Measurements from ENCODE around the gene NCOA3.
A peak's percentile ranks its signal among the peaks of the same experiment; 100 is the strongest.
"Not testable (repeated sequence)": the region's sequence is repeated elsewhere in the genome, so short reads cannot be mapped to it uniquely, and the experiment has no call there.

The NCOA3 gene

GRCh38 chr20:47492284-47492683 is 9.4 kb upstream of the NCOA3 start:
- Histone ChIP-seq H2AFZ (ENCODE audit: low read length) (no peak overlapping the region), H3K36me3 (ENCODE audit: insufficient read depth, low read length) (no peaks in the 10 kb centered on the region), H3K9me2 (ENCODE audit: low read depth, low read length) (no peaks in the 10 kb centered on the region), H3K9me3 (ENCODE audit: low read length) (no peaks in the 10 kb centered on the region), H3F3A (ENCODE audit: insufficient read depth, low read length) (peaks cover 18% of the 10 kb centered on the region), H3K4me2 (ENCODE audit: low read length) (no peak overlapping the region), H4K20me1 (ENCODE audit: insufficient read depth, low read length) (no peaks in the 10 kb centered on the region), H3K27ac (ENCODE audit: low read depth, low read length, poor library complexity, severe bottlenecking) (peak overlapping the region; percentile 100), H3K4me1 (ENCODE audit: insufficient read depth, low read length, severe bottlenecking) (peaks cover 82% of the 10 kb centered on the region), H3K4me3 (ENCODE audit: low read depth, low read length, poor library complexity, severe bottlenecking) (no peak overlapping the region), H3K79me2 (ENCODE audit: insufficient read depth, low read length) (no peaks in the 10 kb centered on the region), H3K27me3 (ENCODE audit: insufficient read depth, low read length) (no peaks in the 10 kb centered on the region), H3K9ac (ENCODE audit: low read length) (no peak overlapping the region)
- no peak for TF ChIP-seq EZH2 (IDR thresholded peaks at IDR 0.05; ENCODE audit: borderline replicate concordance, low read length)
- TF ChIP-seq, protein P1, sequence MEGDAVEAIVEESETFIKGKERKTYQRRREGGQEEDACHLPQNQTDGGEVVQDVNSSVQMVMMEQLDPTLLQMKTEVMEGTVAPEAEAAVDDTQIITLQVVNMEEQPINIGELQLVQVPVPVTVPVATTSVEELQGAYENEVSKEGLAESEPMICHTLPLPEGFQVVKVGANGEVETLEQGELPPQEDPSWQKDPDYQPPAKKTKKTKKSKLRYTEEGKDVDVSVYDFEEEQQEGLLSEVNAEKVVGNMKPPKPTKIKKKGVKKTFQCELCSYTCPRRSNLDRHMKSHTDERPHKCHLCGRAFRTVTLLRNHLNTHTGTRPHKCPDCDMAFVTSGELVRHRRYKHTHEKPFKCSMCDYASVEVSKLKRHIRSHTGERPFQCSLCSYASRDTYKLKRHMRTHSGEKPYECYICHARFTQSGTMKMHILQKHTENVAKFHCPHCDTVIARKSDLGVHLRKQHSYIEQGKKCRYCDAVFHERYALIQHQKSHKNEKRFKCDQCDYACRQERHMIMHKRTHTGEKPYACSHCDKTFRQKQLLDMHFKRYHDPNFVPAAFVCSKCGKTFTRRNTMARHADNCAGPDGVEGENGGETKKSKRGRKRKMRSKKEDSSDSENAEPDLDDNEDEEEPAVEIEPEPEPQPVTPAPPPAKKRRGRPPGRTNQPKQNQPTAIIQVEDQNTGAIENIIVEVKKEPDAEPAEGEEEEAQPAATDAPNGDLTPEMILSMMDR (IDR thresholded peaks at IDR 0.05; ENCODE audit: low read length) = no peak

DNA sequence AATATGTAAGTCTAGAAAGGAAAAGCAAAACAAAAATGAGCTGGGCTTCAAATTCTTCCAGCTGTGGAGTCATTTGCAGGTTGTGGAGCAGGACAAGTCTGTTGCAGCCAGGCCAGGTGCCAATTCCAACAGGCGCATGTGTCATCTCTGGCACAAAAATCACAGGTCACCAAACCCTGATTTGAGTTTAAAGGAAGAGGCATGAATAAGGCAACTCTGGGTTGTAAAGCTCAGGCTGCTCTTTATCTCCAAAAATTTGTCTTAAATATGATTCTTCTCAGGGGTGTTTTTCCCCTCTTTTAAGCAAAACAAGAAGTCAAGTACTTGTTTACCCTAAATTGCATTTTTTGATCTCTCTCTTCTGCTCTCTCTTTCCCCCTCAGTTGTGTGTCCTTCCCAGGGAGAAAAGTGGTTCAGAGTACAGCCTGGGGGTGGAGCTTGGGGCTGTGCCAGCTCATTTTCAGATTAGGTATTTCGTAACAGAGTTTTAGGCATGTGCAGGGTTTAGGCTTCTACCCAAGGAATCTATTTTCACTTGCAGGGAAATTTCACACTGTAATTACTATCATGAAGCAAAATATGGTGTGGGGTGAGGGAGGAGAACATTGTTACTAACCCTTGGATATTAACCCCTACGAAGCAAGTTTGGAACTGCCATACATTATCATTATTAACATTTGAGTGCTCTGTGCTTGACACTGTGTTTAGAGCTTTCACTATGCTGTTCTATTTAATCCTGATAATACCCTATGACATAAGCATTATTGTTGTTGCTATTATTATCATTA is 8.3 kb upstream of the NCOA3 start:
- Histone ChIP-seq H3K27me3 (ENCODE audit: insufficient read depth, low read length) (no peaks in the 10 kb centered on the region), H3K27ac (ENCODE audit: low read depth, low read length, poor library complexity, severe bottlenecking) (peak overlapping the region; percentile 100), H3F3A (ENCODE audit: insufficient read depth, low read length) (peaks cover 8% of the 10 kb centered on the region), H3K4me3 (ENCODE audit: low read depth, low read length, poor library complexity, severe bottlenecking) (peak overlapping the region; percentile 25), H3K9me3 (ENCODE audit: low read length) (no peaks in the 10 kb centered on the region), H3K4me2 (ENCODE audit: low read length) (peak overlapping the region; percentile 56), H3K79me2 (ENCODE audit: insufficient read depth, low read length) (no peaks in the 10 kb centered on the region), H3K9ac (ENCODE audit: low read length) (peak overlapping the region; percentile 47), H4K20me1 (ENCODE audit: insufficient read depth, low read length) (no peaks in the 10 kb centered on the region), H3K4me1 (ENCODE audit: insufficient read depth, low read length, severe bottlenecking) (peaks cover 82% of the 10 kb centered on the region), H3K36me3 (ENCODE audit: insufficient read depth, low read length) (no peaks in the 10 kb centered on the region), H3K9me2 (ENCODE audit: low read depth, low read length) (no peaks in the 10 kb centered on the region), H2AFZ (ENCODE audit: low read length) (no peak overlapping the region)
- no peak for TF ChIP-seq EZH2 (IDR thresholded peaks at IDR 0.05; ENCODE audit: borderline replicate concordance, low read length)
- TF ChIP-seq, protein P1 (IDR thresholded peaks at IDR 0.05; ENCODE audit: low read length) = no peak

GRCh38 chr20:47493963-47494293 is 7.8 kb upstream of the NCOA3 start:
- Histone ChIP-seq H3K4me3 (ENCODE audit: low read depth, low read length, poor library complexity, severe bottlenecking) (peak overlapping the region; percentile 25), H3F3A (ENCODE audit: insufficient read depth, low read length) (0 out of 2 replicates have a peak, but pooled peaks cover 7% of the 10 kb centered on the region), H3K4me2 (ENCODE audit: low read length) (peak overlapping the region; percentile 56), H3K4me1 (ENCODE audit: insufficient read depth, low read length, severe bottlenecking) (peaks cover 82% of the 10 kb centered on the region), H3K79me2 (ENCODE audit: insufficient read depth, low read length) (no peaks in the 10 kb centered on the region), H2AFZ (ENCODE audit: low read length) (no peak overlapping the region), H3K9me3 (ENCODE audit: low read length) (no peaks in the 10 kb centered on the region), H3K27me3 (ENCODE audit: insufficient read depth, low read length) (no peaks in the 10 kb centered on the region), H3K36me3 (ENCODE audit: insufficient read depth, low read length) (no peaks in the 10 kb centered on the region), H3K9ac (ENCODE audit: low read length) (peak overlapping the region; percentile 47; the same call in 1 of the 2 replicates), H3K9me2 (ENCODE audit: low read depth, low read length) (no peaks in the 10 kb centered on the region), H4K20me1 (ENCODE audit: insufficient read depth, low read length) (no peaks in the 10 kb centered on the region), H3K27ac (ENCODE audit: low read depth, low read length, poor library complexity, severe bottlenecking) (peak overlapping the region; percentile 100)
- TF ChIP-seq EZH2 (IDR thresholded peaks at IDR 0.05; ENCODE audit: borderline replicate concordance, low read length) = no peak
- TF ChIP-seq, protein P1 (IDR thresholded peaks at IDR 0.05; ENCODE audit: low read length) = no peak

DNA sequence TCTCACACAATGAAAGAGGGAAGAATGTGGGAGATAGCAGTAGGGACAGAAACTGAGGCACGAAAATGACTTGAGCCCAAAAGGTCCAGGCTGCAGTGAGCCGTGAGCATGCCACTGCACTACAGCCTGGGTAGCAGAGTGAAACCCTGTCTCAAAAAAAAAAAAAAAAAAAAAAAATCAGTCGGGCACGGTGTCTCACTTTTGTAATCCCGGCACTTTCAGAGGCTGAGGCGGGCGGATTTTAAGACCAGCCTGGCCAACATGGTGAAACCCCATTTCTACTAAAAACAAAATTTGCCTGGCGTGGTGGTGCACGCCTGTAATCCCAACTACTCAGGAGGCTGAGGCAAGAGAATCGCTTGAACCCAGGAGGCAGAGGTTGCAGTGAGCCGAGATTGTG is 7.1 kb upstream of the NCOA3 start:
- not testable (repeated sequence) for H3K9me3 ChIP-seq (ENCODE audit: low read length); H3K36me3 ChIP-seq (ENCODE audit: insufficient read depth, low read length); H4K20me1 ChIP-seq (ENCODE audit: insufficient read depth, low read length); H3K9me2 ChIP-seq (ENCODE audit: low read depth, low read length); H2AFZ ChIP-seq (ENCODE audit: low read length); H3K27me3 ChIP-seq (ENCODE audit: insufficient read depth, low read length); H3K79me2 ChIP-seq (ENCODE audit: insufficient read depth, low read length); H3F3A ChIP-seq (ENCODE audit: insufficient read depth, low read length); H3K4me3 ChIP-seq (ENCODE audit: low read depth, low read length, poor library complexity, severe bottlenecking)
- peak overlapping the region; percentile 100 for H3K27ac ChIP-seq (ENCODE audit: low read depth, low read length, poor library complexity, severe bottlenecking)
- H3K4me2 ChIP-seq (ENCODE audit: low read length) = peak overlapping the region; percentile 56; the same call in 1 of the 2 replicates
- H3K9ac ChIP-seq (ENCODE audit: low read length) = peak overlapping the region; percentile 47; the same call in 1 of the 2 replicates
- H3K4me1 ChIP-seq (ENCODE audit: insufficient read depth, low read length, severe bottlenecking) = peaks cover 76% of the 10 kb centered on the region

Data from OCI-LY1 (cell line).